GM12878 (cell line): ENCODE measurements around the gene ZFTA. TPM values are rescaled to one million over a fixed set of nuclear protein-coding genes. Genes with fewer than 3 reads are reported as not detected.

Experiments used
- ATAC-seq: fragments of 200-7000 bp; cut with Tn5 transposase; 3 replicates; pipeline ENCODE4 v1.9.1; 2020; ENCODE audit warnings: mild to moderate bottlenecking, moderate library complexity
- BruUV-seq: library from RNA; stranded (reverse); fragments of 400-500 nt; replicated peaks from 2 replicates; lab custom pipeline; 2021; lab: Mats Ljungman, UMichigan
- CTCF ChIA-PET: fragments of 300-600 bp; sonication (Branson Sonifier 250); formaldehyde crosslinking; extraction: SDS; loops from one replicate; lab custom pipeline; 2021; ENCODE audit warnings: inconsistent platforms; lab: Yijun Ruan, JAX
- POLR2A ChIA-PET: fragments of 350-600 bp; formaldehyde crosslinking; extraction: SDS; loops from one replicate; lab custom pipeline; 2021; ENCODE audit warnings: inconsistent platforms; lab: Charles Lee
- RAD21 ChIA-PET: fragments of 300-600 bp; sonication (Branson Sonifier 250); formaldehyde crosslinking; loops from one replicate; lab custom pipeline; 2023; ENCODE audit warnings: antibody characterized with exemption; ENCODE audit not compliant: unreplicated experiment; lab: Charles Lee
- SMC1A ChIA-PET: fragments of 300-600 bp; sonication (Branson Sonifier 250); formaldehyde crosslinking; loops from one replicate; lab custom pipeline; 2023; ENCODE audit not compliant: unreplicated experiment, uncharacterized antibody; lab: Charles Lee
- DNase-seq: peaks from one replicate; pipeline ENCODE4 v3.0.0-alpha.2; 2011; ENCODE audit warnings: low read depth, low spot score
- FAIRE-seq: peaks from 3 replicates; lab custom pipeline; 2011; peaks lifted over from hg19 to GRCh38; lab: Jason Lieb, UNC
- H2AFZ ChIP-seq: 2 replicates; pipeline ENCODE4 v1.6.0; 2011; ENCODE audit warnings: low read depth, low read length, control low read depth; ENCODE audit not compliant: control insufficient read depth
- H3K27ac ChIP-seq: 2 replicates; pipeline ENCODE4 v1.5.1; 2011; ENCODE audit warnings: control low read depth; ENCODE audit not compliant: control insufficient read depth, insufficient read depth
- H3K27me3 ChIP-seq, 2 experiments: replicated peaks in 1 of 2; 2 replicates each; pipeline versions ENCODE4 v1.6.0 to v1.6.1; 2011; ENCODE audit warnings: low read length in 1 of 2; ENCODE audit not compliant: control insufficient read depth in 2 of 2, insufficient read depth in 2 of 2
- H3K36me3 ChIP-seq, 2 experiments: 2 replicates each; pipeline ENCODE4 v1.5.1; 2011; ENCODE audit warnings: low read length in 1 of 2; ENCODE audit not compliant: control insufficient read depth in 2 of 2, insufficient read depth in 2 of 2
- H3K4me1 ChIP-seq: 2 replicates; pipeline ENCODE4 v1.6.1; 2011; ENCODE audit warnings: mild to moderate bottlenecking, low read length, moderate library complexity, mixed read lengths; ENCODE audit not compliant: control insufficient read depth, insufficient read depth
- H3K4me2 ChIP-seq: 2 replicates; pipeline ENCODE4 v1.6.0; 2011; ENCODE audit warnings: control low read depth; ENCODE audit not compliant: control insufficient read depth, insufficient read depth
- H3K4me3 ChIP-seq: fragments of 200-600 bp; sonication (generic); 2 replicates; pipeline ENCODE4 v1.5.1; 2016
- H3K79me2 ChIP-seq: 2 replicates; pipeline ENCODE4 v1.6.0; 2011; ENCODE audit warnings: low read length; ENCODE audit not compliant: control insufficient read depth, insufficient read depth
- H3K9ac ChIP-seq: 2 replicates; pipeline ENCODE4 v1.8.0; 2011; ENCODE audit warnings: low read length, control low read depth, mixed read lengths; ENCODE audit not compliant: control insufficient read depth, insufficient read depth
- H3K9me3 ChIP-seq: replicated peaks from 3 replicates; pipeline ENCODE4 v1.5.1; 2011; ENCODE audit warnings: mild to moderate bottlenecking, low read length; ENCODE audit not compliant: control insufficient read depth, insufficient read depth
- H4K20me1 ChIP-seq: 2 replicates; pipeline ENCODE4 v1.6.0; 2011; ENCODE audit not compliant: control insufficient read depth, insufficient read depth
- CREB1 ChIP-seq: IDR thresholded peaks from 2 replicates; pipeline ENCODE4 v1.6.1; 2012; ENCODE audit warnings: low read depth, mild to moderate bottlenecking, inconsistent platforms
- DPF2 ChIP-seq: fragments of 450-650 bp; IDR thresholded peaks from 2 replicates; pipeline ENCODE4 v1.6.1; 2017; ENCODE audit warnings: mild to moderate bottlenecking
- HDGF ChIP-seq: fragments of 450-650 bp; IDR thresholded peaks from 2 replicates; pipeline ENCODE4 v1.6.1; 2016; ENCODE audit warnings: antibody characterized with exemption
- IKZF1 ChIP-seq: fragments of 450-650 bp; conservative IDR thresholded peaks from 2 replicates; pipeline ENCODE4 v1.6.1; 2017; ENCODE audit warnings: antibody characterized with exemption, mild to moderate bottlenecking
- IRF5 ChIP-seq: fragments of 450-650 bp; IDR thresholded peaks from 2 replicates; pipeline ENCODE4 v1.6.1; 2017; ENCODE audit warnings: borderline replicate concordance
- MEF2A ChIP-seq: IDR thresholded peaks from 2 replicates; pipeline ENCODE4 v1.6.1; 2011; ENCODE audit warnings: low read depth, mild to moderate bottlenecking, low read length, moderate library complexity; ENCODE audit not compliant: insufficient read depth
- PML ChIP-seq: IDR thresholded peaks from 2 replicates; pipeline ENCODE4 v1.6.1; 2012; ENCODE audit warnings: low read length, inconsistent platforms
- RB1 ChIP-seq: fragments of 450-650 bp; formaldehyde crosslinking; IDR thresholded peaks from 2 replicates; pipeline ENCODE4 v1.6.1; 2017; ENCODE audit warnings: mild to moderate bottlenecking, borderline replicate concordance
- RUNX3 ChIP-seq: IDR thresholded peaks from 2 replicates; pipeline ENCODE4 v1.6.1; 2012; ENCODE audit warnings: low read length, inconsistent platforms
- WGBS: methylation state at CpG from one replicate; pipeline ENCODE4 v1.1.6; 2016; ENCODE audit warnings: low lambda C conversion rate; ENCODE audit not compliant: insufficient replicate concordance, insufficient coverage; ENCODE audit errors: missing lambda C conversion rate; 5-methylcytosine and 5-hydroxymethylcytosine counted together
- in situ Hi-C: fragments of 300-500 bp; cut with MboI; formaldehyde crosslinking; loops from 9 replicates; pipeline ENCODE4 v1.14.3; 2018; ENCODE audit warnings: mixed read lengths
- intact Hi-C: fragments of 100-400 bp; cut with micrococcal nuclease; formaldehyde crosslinking; loops from one replicate; pipeline ENCODE4 v1.14.2; 2022; ENCODE audit not compliant: unreplicated experiment
- polyA plus RNA-seq, 11 experiments: library from polyadenylated mRNA; depleted of rRNA in 4 of 11; unstranded in 6 of 11; stranded (reverse) in 5 of 11; fragments of >200 nt; fragmentation: Nextera tagmentation in 4 of 11; fragmentation: Illumina TruSeq in 1 of 11; extraction: Ambion mirVana in 4 of 11; extraction: Trizol in 1 of 11; gene quantifications; 1 replicate in 1 of 11; 2 replicates in 10 of 11; pipeline versions ENCODE4 v1.2.1 to v1.2.3, GENCODE V29; 2011 to 2016; ENCODE audit warnings: inconsistent platforms in 2 of 11, missing spikeins in 2 of 11, low read depth in 1 of 11
- total RNA-seq, 4 experiments: library from RNA; depleted of rRNA in 3 of 4; stranded (reverse); fragments of >200 nt in 3 of 4; fragmentation: Illumina TruSeq in 1 of 4; extraction: Trizol in 1 of 4; gene quantifications; 2 replicates each; pipeline versions ENCODE4 v1.2.1 to v1.2.3, GENCODE V29; 2013 to 2021

ZFTA gene
- total and polyA plus RNA-seq, 10 of the 15 experiments (the other 5 are each of a cell fraction or from before 2014, with no cell fraction given) = 0.39 to 7.9 (median 2.2) TPM

GRCh38 chr11:63749624-63750023 lies 19.0 kb downstream of the ZFTA start:
- ChIA-PET SMC1A (interaction anchor here (0.6 to 1.8 kb wide), 2 partner anchors 85 to 1494 kb away, joined by 3 to 4 read pairs; no protein-coding TSS in a partner anchor), CTCF (interaction anchor here (0.7 to 1.8 kb wide), 4 partner anchors 11 to 177 kb away, joined by 3 to 11 read pairs (median 4); partner anchors contain the start of gene RTN3)
- Histone ChIP-seq H3K4me3 (no peak overlapping the region), H3K36me3 (peaks cover 4 to 9% of the 10 kb centered on the region in 2 experiments)
- intact Hi-C loops = no loop called here
- BruUV-seq = no TSS peak
- no peak for FAIRE-seq
- TF ChIP-seq DPF2 (no peak), RB1 (no peak), IKZF1 (no peak), IRF5 (no peak), RUNX3 (no peak), HDGF (no peak), CREB1 (no peak), MEF2A (no peak), PML (no peak)
- TF ChIP-seq, all 136 proteins: peak for 0
- 80% methylated on average over 4 of the region's 4 CpGs for WGBS
- Histone ChIP-seq H3K4me2 (no peak overlapping the region), H3K79me2 (no peaks in the 10 kb centered on the region), H3K9ac (no peak overlapping the region), H3K27ac (no peak overlapping the region), H3K4me1 (no peaks in the 10 kb centered on the region), H4K20me1 (no peaks in the 10 kb centered on the region), H2AFZ (no peak overlapping the region), H3K27me3 (no peaks in the 10 kb centered on the region), H3K9me3 (no peaks in the 10 kb centered on the region)
- ATAC-seq (no peak), DNase-seq (no peak)
- in situ Hi-C loops = no loop called here
- ChIA-PET POLR2A (no interaction called here), RAD21 (interaction anchor here (0.9 kb wide), 1 partner anchor 17 kb away, joined by 3 read pairs; no protein-coding TSS in a partner anchor)
